GM12892 (cell line): ENCODE measurements around the gene ARL13B.
"Not testable (repeated sequence)": the region's sequence is repeated elsewhere in the genome, so short reads cannot be mapped to it uniquely, and the experiment has no call there.

Experiments used
- POLR2A ChIP-seq: IDR thresholded peaks from 2 replicates; pipeline ENCODE4 v1.6.1; 2011; ENCODE audit warnings: low read depth, low read length, control low read depth
- POLR2AphosphoS5 ChIP-seq: IDR thresholded peaks from 2 replicates; pipeline ENCODE4 v1.6.1; 2011; ENCODE audit warnings: low read depth, low read length, control low read depth

- not testable (repeated sequence) for TF ChIP-seq POLR2A, POLR2AphosphoS5
Measured at GRCh38 chr3:94080552-94080951, 100.6 kb downstream of the ARL13B start.
